Measurements from ENCODE around the gene SURF4. TPM values are rescaled to one million over a fixed set of nuclear protein-coding genes. Genes with fewer than 3 reads are reported as not detected.
A peak's percentile ranks its signal among the peaks of the same experiment; 100 is the strongest.

Gene SURF4
- total and polyA plus RNA-seq, 2 of the 13 experiments (the other 11 are each of a cell fraction or from before 2014, with no cell fraction given) = 220 to 265 TPM

DNA sequence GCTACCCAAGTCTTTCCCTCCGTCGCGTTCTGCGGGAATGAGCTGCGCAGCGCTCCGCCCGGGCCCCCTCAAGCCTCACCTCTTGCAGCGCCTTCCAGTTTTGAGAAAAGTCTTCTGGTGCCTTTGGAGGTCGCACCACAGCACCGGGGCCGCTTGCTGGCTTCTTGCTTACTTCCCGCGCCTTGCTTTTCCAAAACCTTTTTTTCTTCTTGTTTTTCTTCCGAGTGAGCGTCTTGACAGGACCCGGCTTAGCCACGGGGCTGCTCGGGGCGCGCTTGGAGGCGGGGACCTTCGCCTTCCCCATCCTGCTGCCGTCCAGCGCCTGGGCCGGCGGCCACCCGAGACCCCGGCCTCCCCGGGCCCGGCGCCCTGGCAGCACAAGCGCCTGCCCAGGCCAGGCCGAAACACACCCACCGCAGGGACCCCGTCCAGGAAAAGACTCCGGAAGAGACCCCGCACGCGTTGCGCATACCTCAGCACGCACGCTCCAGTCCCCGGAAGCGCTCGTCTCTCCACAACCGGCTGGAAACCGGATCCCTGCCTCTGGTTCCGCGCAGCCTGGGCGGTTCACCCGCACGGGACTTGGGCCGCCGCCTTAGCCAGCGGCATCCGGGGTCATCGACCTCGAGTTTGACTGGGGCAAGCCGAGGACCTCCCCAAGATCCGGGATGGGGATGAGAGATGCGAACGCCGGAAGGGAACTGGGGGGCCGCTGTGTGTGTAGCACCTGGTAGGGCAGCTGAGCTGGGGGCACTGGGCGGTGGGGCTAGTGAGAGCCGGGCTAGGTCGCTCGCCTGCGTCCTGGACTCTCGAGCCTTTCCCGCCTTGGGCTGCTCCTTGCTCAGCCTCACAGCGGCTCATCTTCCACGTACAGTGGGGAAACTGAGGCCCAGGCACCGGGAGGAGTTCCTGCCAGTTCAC, 41.9 kb upstream of the SURF4 start, which contains the start of gene REXO4 (continued):
- TF ChIP-seq ZNF761 (CRISPR knock-in tag; conservative IDR thresholded peaks at IDR 0.05) (peak; percentile 86; the same call in 1 of the 2 replicates), ZNF577 (CRISPR knock-in tag; IDR thresholded peaks at IDR 0.05; ENCODE audit: borderline replicate concordance, low read depth) (no peak), CENPX (CRISPR knock-in tag; IDR thresholded peaks at IDR 0.05) (no peak), ZNF234 (CRISPR knock-in tag; conservative IDR thresholded peaks at IDR 0.05) (peak; percentile 96), IKZF1 (IDR thresholded peaks at IDR 0.05) (no peak), RCOR2 (CRISPR knock-in tag; IDR thresholded peaks at IDR 0.05) (peak; percentile 35; the same call in 1 of the 2 replicates), SRF (IDR thresholded peaks at IDR 0.05; ENCODE audit: low read depth, low read length) (no peak; the same call in 1 of the 2 replicates), ZNF567 (CRISPR knock-in tag; IDR thresholded peaks at IDR 0.05; ENCODE audit: borderline replicate concordance) (peak; percentile 92), GTF2F1 (IDR thresholded peaks at IDR 0.05; ENCODE audit: low read length) (no peak), ZNF747 (CRISPR knock-in tag; IDR thresholded peaks at IDR 0.05; ENCODE audit: borderline replicate concordance) (peak; percentile 76; the same call in 1 of the 2 replicates), SCMH1 (CRISPR knock-in tag; IDR thresholded peaks at IDR 0.05; ENCODE audit: borderline replicate concordance) (no peak), ZNF17 (CRISPR knock-in tag; IDR thresholded peaks at IDR 0.05) (no peak), U2AF2 (IDR thresholded peaks at IDR 0.05; ENCODE audit: low read depth, low read length) (no peak), ZNF350 (CRISPR knock-in tag; IDR thresholded peaks at IDR 0.05; ENCODE audit: borderline replicate concordance, low read depth) (peak; percentile 98), ISL2 (CRISPR knock-in tag; IDR thresholded peaks at IDR 0.05) (peak; percentile 69), GTF3A (CRISPR knock-in tag; conservative IDR thresholded peaks at IDR 0.05) (no peak; the same call in 1 of the 2 replicates), ZNF556 (CRISPR knock-in tag; IDR thresholded peaks at IDR 0.05; ENCODE audit: borderline replicate concordance) (peak; percentile 94; the same call in 1 of the 2 replicates), RFX3 (CRISPR knock-in tag; IDR thresholded peaks at IDR 0.05) (no peak), NCOA1 (CRISPR knock-in tag; IDR thresholded peaks at IDR 0.05) (peak; percentile 84), REL (CRISPR knock-in tag; conservative IDR thresholded peaks at IDR 0.05) (peak; percentile 97), CEBPZ (IDR thresholded peaks at IDR 0.05; ENCODE audit: low read length) (no peak), FLYWCH1 (CRISPR knock-in tag; IDR thresholded peaks at IDR 0.05) (0 out of 2 replicates have a peak, but pooled peaks have one; percentile 61), ATM (IDR thresholded peaks at IDR 0.05; ENCODE audit: borderline replicate concordance) (no peak), ZNF343 (CRISPR knock-in tag; IDR thresholded peaks at IDR 0.05) (0 out of 2 replicates have a peak, but pooled peaks have one; percentile 18), GATAD1 (CRISPR knock-in tag; IDR thresholded peaks at IDR 0.05) (peak; percentile 98), DMAP1 (CRISPR knock-in tag; IDR thresholded peaks at IDR 0.05) (peak; percentile 83; the same call in 1 of the 2 replicates)
- TF ChIP-seq, protein P1, sequence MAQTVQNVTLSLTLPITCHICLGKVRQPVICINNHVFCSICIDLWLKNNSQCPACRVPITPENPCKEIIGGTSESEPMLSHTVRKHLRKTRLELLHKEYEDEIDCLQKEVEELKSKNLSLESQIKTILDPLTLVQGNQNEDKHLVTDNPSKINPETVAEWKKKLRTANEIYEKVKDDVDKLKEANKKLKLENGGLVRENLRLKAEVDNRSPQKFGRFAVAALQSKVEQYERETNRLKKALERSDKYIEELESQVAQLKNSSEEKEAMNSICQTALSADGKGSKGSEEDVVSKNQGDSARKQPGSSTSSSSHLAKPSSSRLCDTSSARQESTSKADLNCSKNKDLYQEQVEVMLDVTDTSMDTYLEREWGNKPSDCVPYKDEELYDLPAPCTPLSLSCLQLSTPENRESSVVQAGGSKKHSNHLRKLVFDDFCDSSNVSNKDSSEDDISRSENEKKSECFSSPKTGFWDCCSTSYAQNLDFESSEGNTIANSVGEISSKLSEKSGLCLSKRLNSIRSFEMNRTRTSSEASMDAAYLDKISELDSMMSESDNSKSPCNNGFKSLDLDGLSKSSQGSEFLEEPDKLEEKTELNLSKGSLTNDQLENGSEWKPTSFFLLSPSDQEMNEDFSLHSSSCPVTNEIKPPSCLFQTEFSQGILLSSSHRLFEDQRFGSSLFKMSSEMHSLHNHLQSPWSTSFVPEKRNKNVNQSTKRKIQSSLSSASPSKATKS (CRISPR knock-in tag; IDR thresholded peaks at IDR 0.05) = no peak
